ENCODE data around the gene FAM53B.
"Not testable (repeated sequence)": the region's sequence is repeated elsewhere in the genome, so short reads cannot be mapped to it uniquely, and the experiment has no call there.

Gene FAM53B

GRCh38 chr10:124624466-124624865 is 119.7 kb downstream of the FAM53B start:
- no peak for DNase-seq

GRCh38 chr10:124624006-124624405 is 120.2 kb downstream of the FAM53B start:
- DNase-seq: no peak

GRCh38 chr10:124622866-124623536 is 121.2 kb downstream of the FAM53B start:
- no peak for DNase-seq

GRCh38 chr10:124622158-124622557 is 122.0 kb downstream of the FAM53B start:
- no peak for DNase-seq

GRCh38 chr10:124621637-124622036 is 122.5 kb downstream of the FAM53B start:
- no peak for DNase-seq

- no peak for DNase-seq
Observed at GRCh38 chr10:124619802-124620490, 124.2 kb downstream of the FAM53B start.

GRCh38 chr10:124619195-124619594 is 125.0 kb downstream of the FAM53B start:
- no peak for DNase-seq

- DNase-seq: no peak
Observed at GRCh38 chr10:124618470-124619073, 125.6 kb downstream of the FAM53B start.

- DNase-seq: no peak
Observed at GRCh38 chr10:124616836-124617130, 127.4 kb downstream of the FAM53B start.

GRCh38 chr10:124616040-124616835 is 127.9 kb downstream of the FAM53B start:
- no peak for DNase-seq

GRCh38 chr10:124615259-124615658 is 128.9 kb downstream of the FAM53B start:
- no peak for DNase-seq

GRCh38 chr10:124614003-124614659 is 130.0 kb downstream of the FAM53B start:
- no peak for DNase-seq

- no peak for DNase-seq
Observed at GRCh38 chr10:124612611-124613498, 131.3 kb downstream of the FAM53B start.

- DNase-seq: no peak
Observed at GRCh38 chr10:124611738-124612137, 132.4 kb downstream of the FAM53B start.

- DNase-seq: not testable (repeated sequence)
Observed at GRCh38 chr10:124610851-124611250, 133.3 kb downstream of the FAM53B start.

- DNase-seq: not testable (repeated sequence)
Observed at GRCh38 chr10:124610186-124610585, 134.0 kb downstream of the FAM53B start.

GRCh38 chr10:124609698-124610097 is 134.5 kb downstream of the FAM53B start:
- DNase-seq: no peak

- no peak for DNase-seq
Observed at GRCh38 chr10:124608093-124608721, 136.0 kb downstream of the FAM53B start.

GRCh38 chr10:124607693-124608092 is 136.5 kb downstream of the FAM53B start:
- no peak for DNase-seq

GRCh38 chr10:124606822-124607221 is 137.4 kb downstream of the FAM53B start:
- no peak for DNase-seq
